ENCODE measurements around the gene ARVCF. TPM values are rescaled to one million over a fixed set of nuclear protein-coding genes. Genes with fewer than 3 reads are reported as not detected.

The ARVCF gene
- total RNA-seq, 1 donor = 27.1 TPM

GRCh38 chr22:19971276-19972124 lies 45.1 kb downstream of the ARVCF start:
- Histone ChIP-seq H3K27ac (ENCODE audit: low read depth, low read length) (no peak overlapping the region), H3K36me3 (ENCODE audit: insufficient read depth, low read length) (peaks cover 16% of the 10 kb centered on the region)
- peak; percentile 90 for DNase-seq (ENCODE audit: insufficient read length, low spot score, missing footprints)

GRCh38 chr22:19970479-19971275 lies 45.9 kb downstream of the ARVCF start:
- no peaks in the 10 kb centered on the region for H3K27me3 ChIP-seq (ENCODE audit: insufficient read depth, low read length)
- no peaks in the 10 kb centered on the region for H3K79me2 ChIP-seq (ENCODE audit: insufficient read depth, low read length)
- no peaks in the 10 kb centered on the region for H3K9me3 ChIP-seq (ENCODE audit: low read depth, low read length)
- no peak overlapping the region for H3K4me3 ChIP-seq (ENCODE audit: insufficient read depth, low read length)
- no peaks in the 10 kb centered on the region for H3K4me1 ChIP-seq (ENCODE audit: insufficient read depth, low read length)
- peaks cover 22% of the 10 kb centered on the region for H3K36me3 ChIP-seq (ENCODE audit: insufficient read depth, low read length)
- peak; percentile 100 for DNase-seq (ENCODE audit: insufficient read length, low spot score, missing footprints)
- H2AFZ ChIP-seq (ENCODE audit: low read length) = no peak overlapping the region
- TF ChIP-seq, protein P1, sequence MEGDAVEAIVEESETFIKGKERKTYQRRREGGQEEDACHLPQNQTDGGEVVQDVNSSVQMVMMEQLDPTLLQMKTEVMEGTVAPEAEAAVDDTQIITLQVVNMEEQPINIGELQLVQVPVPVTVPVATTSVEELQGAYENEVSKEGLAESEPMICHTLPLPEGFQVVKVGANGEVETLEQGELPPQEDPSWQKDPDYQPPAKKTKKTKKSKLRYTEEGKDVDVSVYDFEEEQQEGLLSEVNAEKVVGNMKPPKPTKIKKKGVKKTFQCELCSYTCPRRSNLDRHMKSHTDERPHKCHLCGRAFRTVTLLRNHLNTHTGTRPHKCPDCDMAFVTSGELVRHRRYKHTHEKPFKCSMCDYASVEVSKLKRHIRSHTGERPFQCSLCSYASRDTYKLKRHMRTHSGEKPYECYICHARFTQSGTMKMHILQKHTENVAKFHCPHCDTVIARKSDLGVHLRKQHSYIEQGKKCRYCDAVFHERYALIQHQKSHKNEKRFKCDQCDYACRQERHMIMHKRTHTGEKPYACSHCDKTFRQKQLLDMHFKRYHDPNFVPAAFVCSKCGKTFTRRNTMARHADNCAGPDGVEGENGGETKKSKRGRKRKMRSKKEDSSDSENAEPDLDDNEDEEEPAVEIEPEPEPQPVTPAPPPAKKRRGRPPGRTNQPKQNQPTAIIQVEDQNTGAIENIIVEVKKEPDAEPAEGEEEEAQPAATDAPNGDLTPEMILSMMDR (IDR thresholded peaks at IDR 0.05; ENCODE audit: extremely low read depth, low read depth, low read length) = peak; percentile 72
- peaks cover 18% of the 10 kb centered on the region for H4K20me1 ChIP-seq (ENCODE audit: insufficient read depth, low read length)
- no peak overlapping the region for H3K27ac ChIP-seq (ENCODE audit: low read depth, low read length)
- H3K4me2 ChIP-seq (ENCODE audit: insufficient read depth, low read length) = no peak overlapping the region

More at GRCh38 chr22:19971276-19972124, 45.1 kb downstream of the ARVCF start:
- Histone ChIP-seq H3K79me2 (ENCODE audit: insufficient read depth, low read length) (no peaks in the 10 kb centered on the region), H3K4me1 (ENCODE audit: insufficient read depth, low read length) (no peaks in the 10 kb centered on the region), H3K4me3 (ENCODE audit: insufficient read depth, low read length) (no peak overlapping the region), H3K4me2 (ENCODE audit: insufficient read depth, low read length) (no peak overlapping the region), H2AFZ (ENCODE audit: low read length) (no peak overlapping the region), H4K20me1 (ENCODE audit: insufficient read depth, low read length) (peaks cover 18% of the 10 kb centered on the region), H3K27me3 (ENCODE audit: insufficient read depth, low read length) (no peaks in the 10 kb centered on the region), H3K9me3 (ENCODE audit: low read depth, low read length) (no peaks in the 10 kb centered on the region)
- TF ChIP-seq, protein P1 (IDR thresholded peaks at IDR 0.05; ENCODE audit: extremely low read depth, low read depth, low read length) = no peak

- peak; percentile 85 for DNase-seq (ENCODE audit: insufficient read length, low spot score, missing footprints)
- H3K4me1 ChIP-seq (ENCODE audit: insufficient read depth, low read length) = no peaks in the 10 kb centered on the region
- H3K27me3 ChIP-seq (ENCODE audit: insufficient read depth, low read length) = no peaks in the 10 kb centered on the region
- no peak overlapping the region for H3K27ac ChIP-seq (ENCODE audit: low read depth, low read length)
- H2AFZ ChIP-seq (ENCODE audit: low read length) = no peak overlapping the region
- H3K36me3 ChIP-seq (ENCODE audit: insufficient read depth, low read length) = peaks cover 23% of the 10 kb centered on the region
- no peaks in the 10 kb centered on the region for H3K79me2 ChIP-seq (ENCODE audit: insufficient read depth, low read length)
- peaks cover 18% of the 10 kb centered on the region for H4K20me1 ChIP-seq (ENCODE audit: insufficient read depth, low read length)
- H3K9me3 ChIP-seq (ENCODE audit: low read depth, low read length) = no peaks in the 10 kb centered on the region
- H3K4me2 ChIP-seq (ENCODE audit: insufficient read depth, low read length) = no peak overlapping the region
- no peak overlapping the region for H3K4me3 ChIP-seq (ENCODE audit: insufficient read depth, low read length)
- TF ChIP-seq, protein P1 (IDR thresholded peaks at IDR 0.05; ENCODE audit: extremely low read depth, low read depth, low read length) = no peak
Observed at GRCh38 chr22:19970031-19970478, 46.6 kb downstream of the ARVCF start.
